ENCODE data around the gene POU6F2. TPM values are rescaled to one million over a fixed set of nuclear protein-coding genes. Genes with fewer than 3 reads are reported as not detected.

The POU6F2 gene
- total and polyA plus RNA-seq, 9 of the 15 experiments (the other 6 are each of a cell fraction or from before 2014, with no cell fraction given), result 0.29 to 1.5 (median 0.96) TPM

- TF ChIP-seq CEBPZ (IDR thresholded peaks at IDR 0.05; ENCODE audit: borderline replicate concordance, low read depth, low read length), result no peak
- TF ChIP-seq MLX (CRISPR knock-in tag; conservative IDR thresholded peaks at IDR 0.05), result no peak
- no peak for TF ChIP-seq RERE (CRISPR knock-in tag; IDR thresholded peaks at IDR 0.05; ENCODE audit: borderline replicate concordance)
- TF ChIP-seq VEZF1 (CRISPR knock-in tag; IDR thresholded peaks at IDR 0.05), result no peak
- no peak for TF ChIP-seq MXD1 (CRISPR knock-in tag; IDR thresholded peaks at IDR 0.05; ENCODE audit: borderline replicate concordance, poor library complexity, severe bottlenecking)
- no peak for TF ChIP-seq NCOR1 (IDR thresholded peaks at IDR 0.05)
Measured at GRCh38 chr7:39317896-39318295, 340.2 kb downstream of the POU6F2 start (continued).
